K562 (cell line): Measurements from ENCODE around the gene ACAP2. TPM values are rescaled to one million over a fixed set of nuclear protein-coding genes. Genes with fewer than 3 reads are reported as not detected.

Experiments
- AFF1 ChIP-seq, 2 experiments: fragments of 450-650 bp; IDR thresholded peaks; 2 replicates each; pipeline ENCODE4 v1.6.1; 2018; ENCODE audit warnings: mild to moderate bottlenecking in 2 of 2, low read depth in 1 of 2; ENCODE audit not compliant: partially characterized antibody in 2 of 2
- CEBPZ ChIP-seq: fragments of 150-350 bp; IDR thresholded peaks from 2 replicates; pipeline ENCODE4 v1.6.1; 2014; ENCODE audit warnings: low read depth, mild to moderate bottlenecking, low read length, borderline replicate concordance
- DEAF1 ChIP-seq: fragments of 450-650 bp; formaldehyde crosslinking; IDR thresholded peaks from 2 replicates; pipeline ENCODE4 v1.4.0; 2020; ENCODE audit warnings: mild to moderate bottlenecking, moderate library complexity
- ELK1 ChIP-seq: sonication (generic); formaldehyde crosslinking; IDR thresholded peaks from 2 replicates; pipeline ENCODE4 v1.8.1; 2022; ENCODE audit warnings: missing genetic modification reagents
- ESRRA ChIP-seq: fragments of 450-650 bp; IDR thresholded peaks from 2 replicates; pipeline ENCODE4 v1.6.1; 2014; ENCODE audit warnings: low read depth, mild to moderate bottlenecking, moderate library complexity, borderline replicate concordance
- NCOA1 ChIP-seq: fragments of 450-650 bp; IDR thresholded peaks from 2 replicates; pipeline ENCODE4 v1.6.1; 2016; ENCODE audit warnings: low read depth
- SMARCB1 ChIP-seq: IDR thresholded peaks from 2 replicates; pipeline ENCODE4 v1.6.1; 2011; ENCODE audit warnings: improper control_type of control experiment, low read depth; ENCODE audit not compliant: insufficient read length
- TAF15 ChIP-seq: fragments of 200-400 bp; formaldehyde crosslinking; IDR thresholded peaks from 2 replicates; pipeline ENCODE4 v1.6.1; 2017; ENCODE audit warnings: mild to moderate bottlenecking, low read depth, low read length, moderate library complexity
- TAF9B ChIP-seq: fragments of 450-650 bp; IDR thresholded peaks from 2 replicates; pipeline ENCODE4 v1.6.1; 2018; ENCODE audit warnings: mild to moderate bottlenecking; ENCODE audit not compliant: partially characterized antibody
- TBL1XR1 ChIP-seq, 2 experiments: IDR thresholded peaks; 2 replicates each; pipeline ENCODE4 v1.6.1; 2012; ENCODE audit warnings: improper control_type of control experiment in 2 of 2, low read length in 2 of 2, mild to moderate bottlenecking in 1 of 2
- TFAP4 ChIP-seq: sonication (generic); formaldehyde crosslinking; IDR thresholded peaks from 2 replicates; pipeline ENCODE4 v1.8.0; 2022; ENCODE audit warnings: missing genetic modification reagents, mild to moderate bottlenecking, moderate library complexity, borderline replicate concordance
- ZNF184 ChIP-seq: sonication (generic); formaldehyde crosslinking; IDR thresholded peaks from 2 replicates; pipeline ENCODE4 v1.5.0; 2020; ENCODE audit warnings: missing genetic modification reagents
- ZNF449 ChIP-seq: fragments of 250-450 bp; sonication (Bioruptor Pico); IDR thresholded peaks from 2 replicates; pipeline ENCODE4 v1.8.0; 2022; ENCODE audit warnings: moderate library complexity, mild to moderate bottlenecking, inconsistent platforms
- ZZZ3 ChIP-seq: fragments of 450-650 bp; IDR thresholded peaks from 2 replicates; pipeline ENCODE4 v1.6.1; 2016; ENCODE audit warnings: antibody characterized with exemption, mild to moderate bottlenecking, moderate library complexity
- polyA plus RNA-seq, 8 experiments: library from polyadenylated mRNA; depleted of rRNA in 4 of 8; stranded (reverse) in 5 of 8; unstranded in 3 of 8; fragments of >200 nt; fragmentation: Nextera tagmentation in 2 of 8; fragmentation: Illumina TruSeq in 1 of 8; extraction: Ambion mirVana in 2 of 8; extraction: Trizol in 1 of 8; gene quantifications; 2 replicates each; pipeline versions ENCODE4 v1.2.1 to v1.2.3, GENCODE V29; 2011 to 2014; ENCODE audit warnings: inconsistent platforms in 1 of 8, missing spikeins in 1 of 8
- total RNA-seq, 7 experiments: library from RNA; depleted of rRNA in 6 of 7; stranded (reverse); fragments of >200 nt in 6 of 7; fragmentation: Illumina TruSeq in 2 of 7; extraction: Trizol in 2 of 7; gene quantifications; 2 replicates each; pipeline versions ENCODE4 v1.2.1 to v1.2.3, GENCODE V29; 2011 to 2021; ENCODE audit warnings: low replicate concordance in 1 of 7

Gene ACAP2
- total and polyA plus RNA-seq, 9 of the 15 experiments (the other 6 are each of a cell fraction or from before 2014, with no cell fraction given), result 10.6 to 52.7 (median 34.4) TPM

GRCh38 chr3:195352895-195353488 is 89.8 kb downstream of the ACAP2 start (continued):
- TF ChIP-seq DEAF1 (CRISPR knock-in tag), result no peak
- peak; percentile 50 for TF ChIP-seq ESRRA
- TF ChIP-seq SMARCB1, result no peak
- peak; percentile 22; the same call in 1 of the 2 replicates for TF ChIP-seq NCOA1
- TF ChIP-seq ZNF449 (CRISPR knock-in tag), result no peak
- no peak for TF ChIP-seq TAF15
- TF ChIP-seq TFAP4 (CRISPR knock-in tag), result no peak
- TF ChIP-seq ZNF184 (CRISPR knock-in tag), result no peak
- TF ChIP-seq AFF1 (IDR thresholded peaks at IDR 0.05; ENCODE audit: low read depth in 1 of 2, partially characterized antibody in 2 of 2), result peak in 1 of 2 experiments; percentile 25
- TF ChIP-seq ELK1 (CRISPR knock-in tag), result no peak
- TF ChIP-seq TBL1XR1 (IDR thresholded peaks at IDR 0.05; ENCODE audit: low read length in 2 of 2), result no peak
- no peak for TF ChIP-seq ZZZ3
- no peak for TF ChIP-seq TAF9B
- no peak for TF ChIP-seq CEBPZ
